Measurements from ENCODE around the gene CATSPER1.

DNA sequence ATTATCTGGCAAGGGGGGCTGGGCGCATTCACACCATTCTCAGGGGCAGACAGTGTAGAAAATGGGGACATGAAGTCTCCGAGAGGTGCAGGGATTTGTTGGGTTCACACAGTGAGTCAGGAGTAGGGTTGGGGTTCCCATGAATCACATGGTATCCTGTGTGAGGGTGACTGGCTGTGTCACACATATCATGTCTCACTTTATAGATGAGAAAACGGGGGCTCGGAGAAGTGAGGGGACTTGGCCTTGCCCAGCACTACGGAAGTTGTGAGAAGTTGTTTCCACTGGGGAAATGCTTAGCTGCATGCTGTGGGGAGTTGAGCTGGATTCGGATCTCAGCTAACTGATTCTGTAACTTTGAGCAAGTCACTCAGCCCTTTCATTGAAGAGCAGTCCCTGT is 18.5 kb upstream of the CATSPER1 start:
- TF ChIP-seq LEF1 (IDR thresholded peaks at IDR 0.05; ENCODE audit: borderline replicate concordance) (no peak), FOXA1 (IDR thresholded peaks at IDR 0.05) (no peak), ELF4 (IDR thresholded peaks at IDR 0.05) (no peak), FOXK2 (IDR thresholded peaks at IDR 0.05) (no peak), CTBP1 (IDR thresholded peaks at IDR 0.05; ENCODE audit: borderline replicate concordance) (no peak)

Measured in HEK293T (cell line).